ENCODE results near the gene SCN9A.

DNA sequence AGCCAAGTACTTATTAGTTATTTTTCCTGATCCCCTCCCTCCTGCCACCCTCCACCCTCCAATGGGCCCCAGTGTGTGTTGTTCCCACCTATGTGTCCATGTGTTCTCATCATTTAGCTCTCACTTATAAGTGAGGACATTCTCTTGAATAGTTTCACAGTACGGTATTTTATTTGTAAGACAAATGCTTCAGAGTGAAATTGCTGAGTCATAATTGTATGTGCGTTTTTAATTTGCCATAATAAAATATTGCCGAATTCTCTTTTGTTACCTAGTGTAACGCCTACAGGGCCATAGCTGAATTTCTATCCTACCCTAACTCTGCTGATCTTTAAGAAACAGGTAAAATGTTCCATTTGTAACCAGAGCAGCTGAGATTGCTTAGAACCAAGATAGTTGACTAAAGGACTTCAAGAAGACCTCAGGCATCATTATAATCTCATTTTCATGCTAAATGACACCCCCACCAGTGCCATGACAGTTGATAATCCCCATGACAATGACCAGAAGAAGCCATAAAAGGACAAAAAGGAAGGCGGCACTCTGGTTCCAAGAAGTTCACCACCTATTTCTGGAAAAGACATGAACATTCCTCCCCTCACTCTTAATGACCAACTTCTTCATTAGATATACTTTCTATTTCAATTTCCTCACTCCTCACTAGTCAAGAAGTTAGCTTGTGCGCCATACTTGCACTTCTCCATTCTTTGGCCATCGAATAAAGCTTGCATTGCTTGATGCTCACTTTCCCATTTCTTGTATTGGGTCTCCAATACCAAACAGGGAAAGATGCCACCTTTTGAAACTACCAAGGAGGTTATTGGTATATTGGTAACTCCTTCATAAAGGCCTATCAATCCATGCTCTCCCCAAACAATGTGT, 18.4 kb downstream of the SCN9A start:
- TF ChIP-seq, protein P1, sequence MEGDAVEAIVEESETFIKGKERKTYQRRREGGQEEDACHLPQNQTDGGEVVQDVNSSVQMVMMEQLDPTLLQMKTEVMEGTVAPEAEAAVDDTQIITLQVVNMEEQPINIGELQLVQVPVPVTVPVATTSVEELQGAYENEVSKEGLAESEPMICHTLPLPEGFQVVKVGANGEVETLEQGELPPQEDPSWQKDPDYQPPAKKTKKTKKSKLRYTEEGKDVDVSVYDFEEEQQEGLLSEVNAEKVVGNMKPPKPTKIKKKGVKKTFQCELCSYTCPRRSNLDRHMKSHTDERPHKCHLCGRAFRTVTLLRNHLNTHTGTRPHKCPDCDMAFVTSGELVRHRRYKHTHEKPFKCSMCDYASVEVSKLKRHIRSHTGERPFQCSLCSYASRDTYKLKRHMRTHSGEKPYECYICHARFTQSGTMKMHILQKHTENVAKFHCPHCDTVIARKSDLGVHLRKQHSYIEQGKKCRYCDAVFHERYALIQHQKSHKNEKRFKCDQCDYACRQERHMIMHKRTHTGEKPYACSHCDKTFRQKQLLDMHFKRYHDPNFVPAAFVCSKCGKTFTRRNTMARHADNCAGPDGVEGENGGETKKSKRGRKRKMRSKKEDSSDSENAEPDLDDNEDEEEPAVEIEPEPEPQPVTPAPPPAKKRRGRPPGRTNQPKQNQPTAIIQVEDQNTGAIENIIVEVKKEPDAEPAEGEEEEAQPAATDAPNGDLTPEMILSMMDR (conservative IDR thresholded peaks at IDR 0.05; ENCODE audit: low read depth, low read length): no peak
- TF ChIP-seq CEBPB (IDR thresholded peaks at IDR 0.05; ENCODE audit: low read depth, low read length) (no peak), USF2 (IDR thresholded peaks at IDR 0.05; ENCODE audit: low read depth, low read length) (no peak), RAD21 (IDR thresholded peaks at IDR 0.05; ENCODE audit: low read length) (no peak), SMC3 (IDR thresholded peaks at IDR 0.05; ENCODE audit: low read depth, low read length) (no peak), MAFK (IDR thresholded peaks at IDR 0.05; ENCODE audit: low read depth, low read length) (peak; percentile 83), MXI1 (IDR thresholded peaks at IDR 0.05; ENCODE audit: borderline replicate concordance, low read depth, low read length) (no peak), POLR2A (IDR thresholded peaks at IDR 0.05; ENCODE audit: low read depth, low read length) (no peak), MAZ (IDR thresholded peaks at IDR 0.05; ENCODE audit: borderline replicate concordance, low read depth, low read length) (no peak), RFX5 (IDR thresholded peaks at IDR 0.05; ENCODE audit: low read depth, low read length) (no peak)
- TF ChIP-seq, protein P2, sequence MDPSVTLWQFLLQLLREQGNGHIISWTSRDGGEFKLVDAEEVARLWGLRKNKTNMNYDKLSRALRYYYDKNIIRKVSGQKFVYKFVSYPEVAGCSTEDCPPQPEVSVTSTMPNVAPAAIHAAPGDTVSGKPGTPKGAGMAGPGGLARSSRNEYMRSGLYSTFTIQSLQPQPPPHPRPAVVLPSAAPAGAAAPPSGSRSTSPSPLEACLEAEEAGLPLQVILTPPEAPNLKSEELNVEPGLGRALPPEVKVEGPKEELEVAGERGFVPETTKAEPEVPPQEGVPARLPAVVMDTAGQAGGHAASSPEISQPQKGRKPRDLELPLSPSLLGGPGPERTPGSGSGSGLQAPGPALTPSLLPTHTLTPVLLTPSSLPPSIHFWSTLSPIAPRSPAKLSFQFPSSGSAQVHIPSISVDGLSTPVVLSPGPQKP (IDR thresholded peaks at IDR 0.05; ENCODE audit: borderline replicate concordance, low read depth, low read length): no peak
